Lung (tissue), 12 donors: ENCODE data around the gene TMEM209. TPM values are rescaled to one million over a fixed set of nuclear protein-coding genes. Genes with fewer than 3 reads are reported as not detected.

Source experiments
- ATAC-seq: fragments of 200-7000 bp; cut with Tn5 transposase; one replicate; pipeline ENCODE4 v1.9.1; 2020; ENCODE audit warnings: moderate number of reproducible peaks; ENCODE audit not compliant: insufficient read depth, low FRiP score
- DNase-seq, 3 donors: peaks; one replicate each; pipeline ENCODE4 v3.0.0-alpha.2; 2013 to 2017
- H3K27ac ChIP-seq, 2 donors: one replicate each; pipeline ENCODE4 v1.5.1; 2013; ENCODE audit warnings: mild to moderate bottlenecking in 2 of 2, moderate library complexity in 2 of 2, control low read depth in 1 of 2, inconsistent platforms in 1 of 2, low read depth in 1 of 2, low read length in 1 of 2
- H3K27me3 ChIP-seq, 3 donors: one replicate each; pipeline ENCODE4 v1.5.1; 2013; ENCODE audit warnings: low read length in 2 of 3; ENCODE audit not compliant: control insufficient read depth in 3 of 3, insufficient read depth in 3 of 3
- H3K36me3 ChIP-seq, 4 donors: one replicate each; pipeline ENCODE4 v1.5.1; 2013; ENCODE audit warnings: low read length in 4 of 4, mild to moderate bottlenecking in 1 of 4, moderate library complexity in 1 of 4; ENCODE audit not compliant: control insufficient read depth in 4 of 4, insufficient read depth in 4 of 4
- H3K4me1 ChIP-seq, 5 donors: one replicate each; pipeline ENCODE4 v1.5.1; 2013; ENCODE audit warnings: low read length in 5 of 5, mild to moderate bottlenecking in 2 of 5, moderate library complexity in 1 of 5; ENCODE audit not compliant: control insufficient read depth in 5 of 5, insufficient read depth in 5 of 5
- H3K4me3 ChIP-seq: one replicate; pipeline ENCODE4 v1.5.1; 2013; ENCODE audit warnings: mild to moderate bottlenecking, control low read depth, moderate library complexity
- H3K9ac ChIP-seq, 2 donors: one replicate each; pipeline ENCODE4 v1.5.1; 2013; ENCODE audit warnings: low read length in 2 of 2, control low read depth in 1 of 2; ENCODE audit not compliant: insufficient read depth in 1 of 2
- H3K9me3 ChIP-seq, 4 donors: one replicate each; pipeline ENCODE4 v1.5.1; 2013; ENCODE audit warnings: low read length in 3 of 4, mild to moderate bottlenecking in 1 of 4, moderate library complexity in 1 of 4; ENCODE audit not compliant: control insufficient read depth in 4 of 4, insufficient read depth in 3 of 4
- WGBS, 2 donors: extraction: QIAGEN DNeasy Blood & Tissue Kit; methylation state at CpG; one replicate each; pipeline ENCODE4 v1.1.7; 2013; 5-methylcytosine and 5-hydroxymethylcytosine counted together
- polyA plus RNA-seq, 2 donors: library from polyadenylated mRNA; stranded (reverse); fragments of 200-250 nt; gene quantifications; one replicate each; pipeline ENCODE4 v1.2.1, GENCODE V29; 2013
- total RNA-seq, 2 donors: library from RNA; depleted of rRNA in 1 of 2; stranded (reverse); fragments of >200 nt in 1 of 2; gene quantifications; one replicate each; pipeline ENCODE4 v1.2.1, GENCODE V29; 2014 to 2021
- TF ChIP-seq, protein P1 (sequence below): IDR thresholded peaks from 2 replicates; pipeline ENCODE4 v1.5.1; 2012; ENCODE audit warnings: mild to moderate bottlenecking; ENCODE audit errors: control extremely low read depth, extremely low read depth
- donor health status: control.
- donor health status: control.
- donor health status: Bipolar disorder and iron deficiency.
- donor health status: healthy.
- donor health status: DM: yes; HTN: yes; CAD: no.

TMEM209 gene
- total and polyA plus RNA-seq, 4 donors, result 8.3 to 22.2 (median 12.6) TPM

DNA sequence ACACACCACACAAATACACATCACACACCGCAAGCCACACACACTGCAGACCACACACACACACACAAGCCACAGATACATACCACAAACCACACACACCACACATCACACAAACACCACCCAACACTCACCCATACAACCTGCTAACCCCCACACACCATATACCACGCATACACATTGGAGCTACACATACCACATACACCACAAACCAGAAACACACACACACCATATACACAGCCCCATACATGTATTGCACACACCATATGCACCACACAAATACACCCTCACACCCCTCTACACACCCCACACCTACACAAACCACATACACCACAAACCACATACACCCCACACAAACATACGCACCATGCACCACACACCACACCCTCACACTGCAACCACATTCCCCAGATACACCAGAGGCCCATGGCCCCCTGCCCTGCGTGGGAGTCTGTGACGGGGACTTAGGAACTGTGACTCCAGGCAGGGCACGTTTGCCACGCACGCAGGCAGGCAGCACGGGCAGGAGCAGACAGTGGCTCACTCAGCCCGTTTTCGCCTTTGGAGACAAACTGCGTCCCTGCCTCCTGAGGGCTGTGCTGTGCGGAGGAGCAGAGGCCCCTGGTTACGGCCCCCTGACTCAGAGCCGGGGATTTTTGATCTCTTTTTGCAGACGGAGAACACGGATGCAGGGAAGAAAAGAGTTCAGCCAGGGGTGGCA is 52.6 kb downstream of the TMEM209 start:
- Histone ChIP-seq H3K36me3 (peaks cover 0 to 4% (median 0%) of the 10 kb centered on the region in 4 donors), H3K9me3 (peaks cover 0 to 6% (median 3%) of the 10 kb centered on the region in 4 donors), H3K4me1 (peaks cover 0 to 14% (median 0%) of the 10 kb centered on the region in 5 donors), H3K9ac (no peak overlapping the region), H3K27ac (no peak overlapping the region), H3K27me3 (no peaks in the 10 kb centered on the region), H3K4me3 (no peak overlapping the region)
- WGBS, 2 donors, result 84 to 85% methylated on average over 17 of the region's 17 CpGs
- ATAC-seq (no peak), DNase-seq (peak; percentile 35 to 49 (median 42))
- TF ChIP-seq, protein P1, sequence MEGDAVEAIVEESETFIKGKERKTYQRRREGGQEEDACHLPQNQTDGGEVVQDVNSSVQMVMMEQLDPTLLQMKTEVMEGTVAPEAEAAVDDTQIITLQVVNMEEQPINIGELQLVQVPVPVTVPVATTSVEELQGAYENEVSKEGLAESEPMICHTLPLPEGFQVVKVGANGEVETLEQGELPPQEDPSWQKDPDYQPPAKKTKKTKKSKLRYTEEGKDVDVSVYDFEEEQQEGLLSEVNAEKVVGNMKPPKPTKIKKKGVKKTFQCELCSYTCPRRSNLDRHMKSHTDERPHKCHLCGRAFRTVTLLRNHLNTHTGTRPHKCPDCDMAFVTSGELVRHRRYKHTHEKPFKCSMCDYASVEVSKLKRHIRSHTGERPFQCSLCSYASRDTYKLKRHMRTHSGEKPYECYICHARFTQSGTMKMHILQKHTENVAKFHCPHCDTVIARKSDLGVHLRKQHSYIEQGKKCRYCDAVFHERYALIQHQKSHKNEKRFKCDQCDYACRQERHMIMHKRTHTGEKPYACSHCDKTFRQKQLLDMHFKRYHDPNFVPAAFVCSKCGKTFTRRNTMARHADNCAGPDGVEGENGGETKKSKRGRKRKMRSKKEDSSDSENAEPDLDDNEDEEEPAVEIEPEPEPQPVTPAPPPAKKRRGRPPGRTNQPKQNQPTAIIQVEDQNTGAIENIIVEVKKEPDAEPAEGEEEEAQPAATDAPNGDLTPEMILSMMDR, result no peak

DNA sequence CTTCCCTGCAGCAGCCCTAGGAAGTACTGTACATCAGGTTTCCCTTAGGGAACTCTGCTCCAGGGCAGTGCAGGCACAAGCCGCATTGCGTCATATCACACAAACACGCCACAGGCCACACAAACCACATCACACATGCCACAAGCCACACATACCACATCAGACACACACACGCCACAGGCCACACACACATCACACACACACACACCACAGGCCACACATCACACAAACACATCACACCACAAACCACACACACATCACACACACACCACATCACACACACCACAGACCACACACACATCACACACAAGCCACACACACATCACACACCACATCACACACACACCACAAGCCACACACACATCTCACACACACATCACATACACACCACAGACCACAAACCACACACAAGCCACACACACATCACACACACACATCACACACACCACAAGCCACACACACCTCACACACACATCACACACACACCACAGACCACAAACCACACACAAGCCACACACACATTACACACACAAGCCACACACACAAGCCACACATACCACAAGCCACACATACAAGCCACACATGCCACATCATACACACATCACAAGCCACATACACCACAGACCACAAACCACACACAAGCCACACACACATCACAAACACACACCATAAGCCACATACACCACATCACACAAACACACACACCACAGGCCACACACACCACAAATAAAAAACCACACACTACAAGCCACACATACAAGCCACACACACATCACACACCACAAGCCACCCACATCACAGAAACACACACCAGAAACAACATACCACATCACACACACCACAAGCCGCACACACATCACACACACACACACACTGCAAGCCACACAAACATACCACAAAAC is 53.4 kb downstream of the TMEM209 start:
- no peak overlapping the region for H3K4me3 ChIP-seq
- H3K4me1 ChIP-seq, result peaks cover 0 to 14% (median 0%) of the 10 kb centered on the region in 5 donors
- no peaks in the 10 kb centered on the region for H3K27me3 ChIP-seq
- H3K27ac ChIP-seq, result peak overlapping the region in 1 of 2 donors; percentile 6
- no peak overlapping the region for H3K9ac ChIP-seq
- TF ChIP-seq, protein P1, result no peak
- no peak for ATAC-seq
- H3K9me3 ChIP-seq, result peaks cover 0 to 6% (median 3%) of the 10 kb centered on the region in 4 donors
- WGBS, 2 donors, result 48 to 72% methylated on average over 5 of the region's 5 CpGs
- H3K36me3 ChIP-seq, result no peaks in the 10 kb centered on the region
- no peak for DNase-seq

DNA sequence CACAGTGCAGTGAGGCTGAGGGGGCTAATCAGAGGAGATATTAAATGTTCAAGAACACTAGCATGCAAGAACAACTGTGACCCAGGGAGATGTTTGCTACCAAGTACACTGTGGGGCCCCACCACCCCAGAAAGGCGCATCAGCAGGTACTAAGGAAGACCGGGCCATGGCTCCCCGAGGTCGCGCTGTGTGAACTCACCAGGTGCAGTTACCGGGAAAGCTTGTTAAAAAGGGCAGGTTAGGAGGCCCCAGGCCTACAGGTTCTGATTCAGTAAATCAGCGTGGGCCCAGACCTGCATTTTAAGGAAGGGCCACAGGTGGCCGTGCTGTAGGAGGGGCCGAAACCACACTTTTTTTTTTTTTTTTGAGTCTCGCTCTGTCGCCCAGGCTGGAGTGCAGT is 54.6 kb downstream of the TMEM209 start:
- H3K4me3 ChIP-seq, result no peak overlapping the region
- no peak overlapping the region for H3K9ac ChIP-seq
- TF ChIP-seq, protein P1, result no peak
- H3K27me3 ChIP-seq, result no peaks in the 10 kb centered on the region
- WGBS, 2 donors, result 95 to 96% methylated on average over 11 of the region's 11 CpGs
- peaks cover 0 to 2% (median 0%) of the 10 kb centered on the region in 4 donors for H3K9me3 ChIP-seq
- no peaks in the 10 kb centered on the region for H3K36me3 ChIP-seq
- peaks cover 0 to 14% (median 0%) of the 10 kb centered on the region in 5 donors for H3K4me1 ChIP-seq
- ATAC-seq, result no peak
- DNase-seq, result no peak
- H3K27ac ChIP-seq, result no peak overlapping the region
